ENCODE measurements around the gene TRIM65.
"Not testable (repeated sequence)": the region's sequence is repeated elsewhere in the genome, so short reads cannot be mapped to it uniquely, and the experiment has no call there.

The TRIM65 gene

GRCh38 chr17:75872434-75873351, 24.1 kb downstream of the TRIM65 start:
- no peak overlapping the region for H3K4me3 ChIP-seq (ENCODE audit: control insufficient read depth, low read depth, low read length)
- peak; percentile 73 for DNase-seq (ENCODE audit: low read depth)
- no peak for TF ChIP-seq CTCF (conservative IDR thresholded peaks at IDR 0.05; ENCODE audit: control insufficient read depth, insufficient read depth, low read depth, low read length)

- not testable (repeated sequence) for DNase-seq (ENCODE audit: low read depth); H3K4me3 ChIP-seq (ENCODE audit: control insufficient read depth, low read depth, low read length)
Observed at GRCh38 chr17:75870228-75870627, 26.5 kb downstream of the TRIM65 start.

- DNase-seq (ENCODE audit: low read depth), result peak; percentile 74
- no peak overlapping the region for H3K4me3 ChIP-seq (ENCODE audit: control insufficient read depth, low read depth, low read length)
- no peak for TF ChIP-seq CTCF (conservative IDR thresholded peaks at IDR 0.05; ENCODE audit: control insufficient read depth, insufficient read depth, low read depth, low read length)
Observed at GRCh38 chr17:75869282-75870141, 27.2 kb downstream of the TRIM65 start.

GRCh38 chr17:75868730-75869281, 27.9 kb downstream of the TRIM65 start:
- not testable (repeated sequence) for DNase-seq (ENCODE audit: low read depth); H3K4me3 ChIP-seq (ENCODE audit: control insufficient read depth, low read depth, low read length)

- H3K4me3 ChIP-seq (ENCODE audit: control insufficient read depth, low read depth, low read length); DNase-seq (ENCODE audit: low read depth): not testable (repeated sequence)
Observed at GRCh38 chr17:75865404-75866188, 31.2 kb downstream of the TRIM65 start.

- H3K4me3 ChIP-seq (ENCODE audit: control insufficient read depth, low read depth, low read length); DNase-seq (ENCODE audit: low read depth): not testable (repeated sequence)
Observed at GRCh38 chr17:75864887-75865286, 31.9 kb downstream of the TRIM65 start.

- no peak for TF ChIP-seq CTCF (conservative IDR thresholded peaks at IDR 0.05; ENCODE audit: control insufficient read depth, insufficient read depth, low read depth, low read length)
- H3K4me3 ChIP-seq (ENCODE audit: control insufficient read depth, low read depth, low read length), result no peak overlapping the region
- peak; percentile 63 for DNase-seq (ENCODE audit: low read depth)
Observed at GRCh38 chr17:75864448-75864871, 32.3 kb downstream of the TRIM65 start.

- DNase-seq (ENCODE audit: low read depth), result peak; percentile 41
- no peak overlapping the region for H3K4me3 ChIP-seq (ENCODE audit: control insufficient read depth, low read depth, low read length)
- TF ChIP-seq CTCF (conservative IDR thresholded peaks at IDR 0.05; ENCODE audit: control insufficient read depth, insufficient read depth, low read depth, low read length), result no peak
Observed at GRCh38 chr17:75861927-75862317, 34.8 kb downstream of the TRIM65 start.

- not testable (repeated sequence) for H3K4me3 ChIP-seq (ENCODE audit: control insufficient read depth, low read depth, low read length); DNase-seq (ENCODE audit: low read depth)
Observed at GRCh38 chr17:75859358-75859757, 37.4 kb downstream of the TRIM65 start.
